Embryonic facial prominence (tissue), 1 donor: ENCODE measurements around the gene KPRP.

Experiments used
- DNase-seq: peaks from one replicate; pipeline ENCODE4 v3.0.0-alpha.2; 2016; ENCODE audit errors: extremely low spot score

KPRP gene

DNA sequence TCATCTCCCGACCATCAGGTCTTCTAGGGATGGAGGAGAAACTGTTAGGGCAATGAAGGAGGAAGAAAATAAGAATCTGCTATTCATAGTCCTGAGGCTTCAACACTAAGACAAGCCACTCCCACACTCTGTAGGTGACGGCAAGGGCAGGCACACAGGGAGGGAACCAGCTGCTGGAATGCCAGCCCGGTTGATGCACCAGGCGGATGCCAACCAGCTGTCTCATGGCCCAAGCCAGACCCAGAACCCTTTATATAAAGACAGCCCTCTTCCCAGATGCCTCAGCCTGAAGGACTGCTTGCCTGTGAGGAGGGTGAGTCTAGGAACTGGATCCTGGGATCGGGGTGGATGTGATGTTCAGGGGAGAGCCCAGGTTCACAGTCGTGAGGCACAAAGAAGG is at the start of gene KPRP:
TSS of gene KPRP (plus strand) at position 279 of the 400 bp plus-strand sequence. CDS start 1,564 bp downstream, outside the sequence.
- DNase-seq = no peak

- no peak for DNase-seq
Observed at GRCh38 chr1:152718238-152718637, 39.6 kb upstream of the KPRP start.

- DNase-seq = no peak
Observed at GRCh38 chr1:152725261-152725660, 32.6 kb upstream of the KPRP start.

- no peak for DNase-seq
Observed at GRCh38 chr1:152728986-152729385, 28.8 kb upstream of the KPRP start.

GRCh38 chr1:152735648-152736047 is 22.2 kb upstream of the KPRP start:
- DNase-seq = no peak

- DNase-seq = no peak
Observed at GRCh38 chr1:152737997-152738396, 19.8 kb upstream of the KPRP start.

- DNase-seq = no peak
Observed at GRCh38 chr1:152739841-152740240, 18.0 kb upstream of the KPRP start.

DNA sequence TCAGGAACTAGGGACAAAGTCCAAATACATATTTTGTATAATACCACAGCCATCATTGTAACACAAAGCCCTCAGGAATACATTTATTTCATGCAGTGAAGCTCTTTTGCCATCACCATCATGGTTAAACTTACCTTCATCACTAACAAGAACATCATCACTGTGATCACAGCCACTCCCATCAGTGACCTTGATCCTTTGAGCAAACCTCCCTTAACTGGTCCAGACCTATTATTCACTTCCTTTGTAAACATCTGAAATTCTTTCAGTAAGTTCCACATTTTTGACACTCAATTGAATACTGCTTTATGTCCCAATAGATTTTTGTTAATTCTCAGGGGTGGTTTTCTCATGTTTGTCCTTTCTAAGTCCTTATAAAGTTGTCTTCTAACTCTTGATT is 16.2 kb upstream of the KPRP start:
- no peak for DNase-seq

DNA sequence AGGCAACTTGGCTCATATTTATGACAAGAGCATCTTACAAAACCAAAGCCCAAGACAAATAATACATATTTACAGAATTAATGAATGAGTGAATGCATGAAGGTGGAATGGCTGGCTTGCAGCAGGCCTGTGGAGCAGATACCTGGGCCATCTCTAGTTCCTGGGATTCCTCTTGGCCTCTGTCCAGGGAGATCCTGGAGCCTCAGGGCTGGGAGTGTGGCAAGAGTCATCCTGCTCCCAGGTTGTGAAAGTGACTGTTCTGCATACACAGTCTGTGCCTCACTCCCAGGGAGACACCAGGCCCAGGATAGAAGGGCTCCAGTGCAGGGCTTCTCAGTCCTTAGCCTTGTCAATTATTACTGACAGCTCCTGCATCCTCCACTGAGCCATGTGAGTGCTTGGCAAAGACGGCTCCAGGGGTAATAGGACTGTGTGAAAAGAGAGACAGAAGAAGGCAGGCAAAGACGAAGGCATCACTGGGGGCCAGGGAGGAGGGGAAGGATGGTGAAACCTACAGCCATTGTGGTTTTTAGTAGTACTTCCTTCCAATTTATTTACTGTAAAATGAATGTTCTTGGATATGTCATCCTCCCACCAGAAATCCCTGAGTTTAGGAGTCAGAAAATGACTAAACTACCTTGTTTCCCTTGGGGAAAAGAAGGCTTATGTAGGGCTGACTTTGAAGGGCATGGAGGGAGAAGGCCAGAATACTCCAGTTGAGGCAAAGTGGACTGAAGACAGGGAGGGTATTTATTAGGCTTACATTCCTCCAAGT is 14.3 kb upstream of the KPRP start:
- no peak for DNase-seq

- DNase-seq = no peak
Observed at GRCh38 chr1:152745289-152745704, 12.5 kb upstream of the KPRP start.

DNA sequence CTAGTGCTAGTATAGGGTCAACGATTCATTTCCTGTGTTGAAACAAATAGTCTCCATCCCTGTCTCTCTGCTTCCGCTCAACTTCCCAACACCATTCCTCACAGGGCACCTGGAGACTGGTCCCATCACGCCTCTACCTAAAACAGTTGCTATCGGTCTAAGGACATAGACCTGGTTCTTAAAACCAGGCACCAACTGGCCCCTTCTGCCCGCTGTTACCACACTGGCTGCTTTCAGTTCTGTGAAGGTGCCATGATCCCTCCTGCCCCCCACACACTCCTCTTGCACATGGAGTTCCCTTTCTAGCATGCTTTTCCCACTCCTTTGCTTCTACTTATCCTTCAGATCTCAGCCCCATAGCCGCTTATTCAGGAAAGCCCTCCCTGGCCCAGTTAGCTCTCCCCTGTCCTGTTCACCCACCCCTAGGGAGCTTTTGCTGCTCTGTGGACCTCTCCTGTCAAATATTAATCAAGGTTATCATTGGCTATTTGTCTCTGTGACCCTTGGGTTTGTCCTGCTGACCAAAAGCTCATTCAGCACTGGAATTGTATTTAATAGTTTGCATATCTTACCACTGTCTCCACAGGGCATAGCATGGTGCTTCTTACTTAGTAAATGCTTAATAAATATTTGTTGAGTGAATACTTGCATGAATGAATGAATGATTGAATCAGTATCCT is 11.9 kb upstream of the KPRP start:
- DNase-seq = no peak

DNA sequence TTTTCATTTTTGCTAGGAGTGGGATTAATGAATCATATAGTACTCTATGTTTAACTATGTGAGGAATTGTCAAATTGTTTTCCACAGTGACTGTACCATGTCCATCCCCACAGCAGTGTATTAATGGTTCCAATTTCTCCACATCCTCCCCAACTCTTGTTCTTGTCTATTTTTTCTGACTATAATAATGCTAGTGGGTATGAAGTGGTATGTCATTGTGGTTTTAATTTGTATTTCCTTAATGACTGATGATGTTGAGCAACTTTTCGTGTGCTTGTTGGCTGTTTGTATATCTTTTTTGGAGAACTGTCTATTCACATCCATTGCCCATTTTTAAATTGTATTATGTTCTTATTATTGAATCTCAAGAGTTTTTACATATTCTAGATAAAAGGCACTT is 10.0 kb upstream of the KPRP start:
- DNase-seq = no peak

GRCh38 chr1:152752225-152752624 is 5.6 kb upstream of the KPRP start:
- DNase-seq = no peak

DNA sequence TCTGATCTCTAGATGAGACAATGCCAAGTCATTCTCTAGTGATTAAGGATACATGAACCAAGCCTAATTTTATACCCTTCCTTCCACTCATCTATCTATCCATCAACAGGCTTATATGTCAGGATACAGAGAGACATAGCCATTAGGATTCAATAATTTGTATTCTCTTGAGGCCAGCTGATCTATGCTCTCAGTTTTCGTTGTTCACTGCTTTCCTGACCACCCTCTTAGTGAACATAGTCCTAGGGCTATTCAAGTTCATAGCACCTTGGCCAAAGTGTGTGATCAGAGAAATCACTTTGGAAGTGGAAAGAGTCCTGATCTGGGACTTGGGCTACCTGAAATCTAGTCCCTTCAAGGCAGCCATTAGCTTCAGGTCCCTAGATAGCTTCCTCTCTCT is 4.2 kb upstream of the KPRP start:
- no peak for DNase-seq

GRCh38 chr1:152756872-152757271 is 953 bp upstream of the KPRP start:
- no peak for DNase-seq

- no peak for DNase-seq
Observed at GRCh38 chr1:152758636-152759035, 811 bp downstream of the KPRP start.

DNA sequence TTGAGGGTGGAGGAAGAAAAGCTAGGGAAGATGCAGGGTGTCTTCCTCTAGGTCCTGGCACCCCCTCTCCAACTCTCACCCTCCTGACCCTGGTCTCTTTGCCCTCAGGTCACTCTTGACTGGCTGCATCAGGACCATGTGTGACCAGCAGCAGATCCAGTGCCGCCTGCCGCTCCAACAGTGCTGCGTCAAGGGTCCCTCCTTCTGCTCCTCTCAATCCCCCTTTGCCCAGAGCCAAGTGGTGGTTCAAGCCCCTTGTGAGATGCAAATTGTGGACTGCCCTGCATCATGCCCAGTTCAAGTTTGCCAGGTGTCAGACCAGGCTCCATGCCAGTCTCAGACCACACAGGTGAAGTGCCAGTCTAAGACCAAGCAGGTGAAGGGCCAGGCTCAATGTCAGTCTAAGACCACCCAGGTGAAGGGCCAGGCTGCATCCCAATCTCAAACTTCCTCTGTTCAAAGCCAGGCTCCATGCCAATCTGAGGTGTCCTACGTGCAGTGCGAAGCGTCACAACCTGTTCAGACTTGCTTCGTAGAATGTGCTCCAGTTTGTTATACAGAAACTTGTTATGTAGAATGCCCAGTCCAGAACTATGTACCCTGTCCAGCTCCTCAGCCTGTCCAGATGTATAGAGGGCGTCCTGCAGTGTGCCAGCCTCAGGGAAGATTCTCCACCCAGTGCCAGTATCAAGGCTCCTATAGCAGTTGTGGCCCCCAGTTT is 1.8 kb downstream of the KPRP start:
- DNase-seq = no peak

GRCh38 chr1:152760551-152761190 is 2.8 kb downstream of the KPRP start:
- DNase-seq = no peak

GRCh38 chr1:152761609-152762213 is 3.9 kb downstream of the KPRP start:
- DNase-seq = no peak

GRCh38 chr1:152768847-152769533 is 11.2 kb downstream of the KPRP start:
- DNase-seq = no peak

DNA sequence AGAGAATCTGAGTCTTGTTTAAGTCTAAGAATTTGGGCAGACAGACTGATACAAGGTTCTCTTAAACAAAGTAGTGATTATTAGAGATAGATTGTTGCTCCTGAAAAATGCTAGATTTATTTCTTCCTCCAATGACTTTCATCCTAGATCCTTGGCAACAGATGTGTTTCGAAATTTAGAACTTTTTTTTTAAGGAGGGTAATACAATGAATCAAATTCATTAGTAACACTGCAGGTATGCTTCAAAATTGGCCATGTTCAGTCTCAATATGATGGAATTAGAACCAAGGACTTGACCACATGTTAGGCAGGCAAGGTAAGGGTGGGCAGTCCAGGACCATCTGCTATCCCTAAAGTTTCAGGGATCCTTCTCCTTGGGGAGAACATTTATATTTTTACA is 12.6 kb downstream of the KPRP start:
- no peak for DNase-seq
